ENCODE results near the gene CPD.

DNA sequence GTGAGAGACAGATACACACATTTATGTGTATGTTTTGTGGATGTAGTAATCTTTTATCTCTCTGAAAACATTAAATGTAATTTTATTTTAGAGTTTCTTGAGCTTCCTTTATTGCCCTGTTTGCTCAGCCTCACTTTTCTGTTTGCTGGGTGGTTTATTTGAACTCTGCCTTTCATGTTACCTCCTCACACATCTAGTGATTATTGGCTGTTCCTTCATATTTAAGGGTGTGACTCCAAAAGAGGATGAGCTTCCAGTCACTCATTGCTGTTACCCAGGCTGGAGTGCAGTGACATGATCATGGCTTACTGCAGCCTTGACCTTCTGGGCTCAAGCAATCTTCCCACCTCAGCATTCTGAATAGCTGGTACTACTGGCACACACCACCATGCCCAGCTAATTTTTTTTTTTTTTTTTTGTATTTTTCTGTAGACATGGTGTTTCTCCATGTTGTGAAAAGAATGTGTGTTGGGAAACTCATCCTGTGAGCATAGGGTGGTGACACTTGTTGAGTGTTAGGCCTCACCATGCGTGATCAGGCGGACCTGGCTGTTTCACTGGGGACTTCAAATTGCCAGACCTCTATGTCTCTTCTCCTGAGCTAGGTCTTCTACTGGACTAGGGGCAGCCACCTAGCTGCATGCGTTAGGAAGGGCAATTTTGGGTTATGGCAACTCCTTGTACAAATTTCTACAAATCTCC lies 136.3 kb downstream of the CPD start:
- TF ChIP-seq GATA2 (IDR thresholded peaks at IDR 0.05; ENCODE audit: low read depth, low read length) (no peak), GATA3 (IDR thresholded peaks at IDR 0.05; ENCODE audit: low read depth, low read length) (no peak)
